COLO829 (cell line): ENCODE measurements around the gene LRRC9.
"Not testable (repeated sequence)": the region's sequence is repeated elsewhere in the genome, so short reads cannot be mapped to it uniquely, and the experiment has no call there.

Experiments
- DNase-seq: peaks from one replicate; pipeline ENCODE4 v3.0.0; 2012; ENCODE audit warnings: low spot score

LRRC9 gene

GRCh38 chr14:60064491-60065072 lies 144.6 kb downstream of the LRRC9 start:
- peak; percentile 13 for DNase-seq

GRCh38 chr14:60067882-60068281 lies 147.9 kb downstream of the LRRC9 start:
- DNase-seq = no peak

GRCh38 chr14:60079723-60080122 lies 159.8 kb downstream of the LRRC9 start:
- no peak for DNase-seq

GRCh38 chr14:60085085-60085484 lies 165.1 kb downstream of the LRRC9 start:
- DNase-seq = no peak

- DNase-seq = no peak
Measured at GRCh38 chr14:60085693-60086092, 165.7 kb downstream of the LRRC9 start.

GRCh38 chr14:60087668-60088067 lies 167.7 kb downstream of the LRRC9 start:
- no peak for DNase-seq

GRCh38 chr14:60089221-60089620 lies 169.3 kb downstream of the LRRC9 start:
- no peak for DNase-seq

- peak; percentile 33 for DNase-seq
Measured at GRCh38 chr14:60090864-60091519, 171.0 kb downstream of the LRRC9 start.

GRCh38 chr14:60091550-60092525 lies 171.9 kb downstream of the LRRC9 start, which contains the start of gene PCNX4:
Gene PCNX4, plus strand, starts transcription at chr14:60091923. Its CDS starts 15,716 bp downstream, at chr14:60107639.
- peak; percentile 93 for DNase-seq

- peak; percentile 17 for DNase-seq
Measured at GRCh38 chr14:60092526-60092920, 172.6 kb downstream of the LRRC9 start.

- DNase-seq = no peak
Measured at GRCh38 chr14:60093080-60093479, 173.1 kb downstream of the LRRC9 start.

GRCh38 chr14:60093606-60094005 lies 173.7 kb downstream of the LRRC9 start:
- no peak for DNase-seq

- DNase-seq = peak; percentile 18
Measured at GRCh38 chr14:60094306-60094897, 174.5 kb downstream of the LRRC9 start.

GRCh38 chr14:60095231-60095630 lies 175.3 kb downstream of the LRRC9 start:
- DNase-seq = no peak

- DNase-seq = no peak
Measured at GRCh38 chr14:60095781-60096450, 176.0 kb downstream of the LRRC9 start.

GRCh38 chr14:60097974-60098373 lies 178.0 kb downstream of the LRRC9 start:
- DNase-seq = no peak

GRCh38 chr14:60099855-60100254 lies 179.9 kb downstream of the LRRC9 start:
- DNase-seq = not testable (repeated sequence)

- DNase-seq = no peak
Measured at GRCh38 chr14:60101786-60102185, 181.8 kb downstream of the LRRC9 start.

GRCh38 chr14:60102389-60102788 lies 182.4 kb downstream of the LRRC9 start:
- no peak for DNase-seq

GRCh38 chr14:60106339-60106738 lies 186.4 kb downstream of the LRRC9 start:
- peak; percentile 18 for DNase-seq

GRCh38 chr14:60107477-60107876 lies 187.5 kb downstream of the LRRC9 start:
- no peak for DNase-seq

- DNase-seq = no peak
Measured at GRCh38 chr14:60111732-60112131, 191.8 kb downstream of the LRRC9 start.
